B cell (primary cell): ENCODE measurements around the gene ONECUT3. TPM values are rescaled to one million over a fixed set of nuclear protein-coding genes. Genes with fewer than 3 reads are reported as not detected.

Experiments
- ATAC-seq: fragments of 200-7000 bp; cut with Tn5 transposase; one replicate; pipeline ENCODE4 v1.10.0; 2021; ENCODE audit warnings: low read depth, mild to moderate bottlenecking, moderate number of reproducible peaks, moderate library complexity
- CTCF ChIA-PET: fragments of 350-600 bp; sonication (Branson Sonifier 250); formaldehyde crosslinking; loops from one replicate; lab custom pipeline; 2021; ENCODE audit warnings: antibody characterized with exemption, inconsistent platforms; lab: Charles Lee
- POLR2A ChIA-PET: fragments of 350-600 bp; sonication (Branson Sonifier 250); formaldehyde crosslinking; loops from one replicate; lab custom pipeline; 2021; ENCODE audit warnings: antibody characterized with exemption; lab: Charles Lee
- DNase-seq: peaks from one replicate; pipeline ENCODE4 v3.0.0; 2013
- H2AFZ ChIP-seq: 2 replicates; pipeline ENCODE4 v1.6.1; 2012; ENCODE audit warnings: mild to moderate bottlenecking, low read depth, low read length; ENCODE audit not compliant: insufficient read depth, poor library complexity, severe bottlenecking
- H3K27ac ChIP-seq, 2 donors: 1 replicate in 1 of 2; 2 replicates in 1 of 2; pipeline ENCODE4 v1.5.1; 2012 to 2013; ENCODE audit warnings: low read length in 2 of 2, mild to moderate bottlenecking in 2 of 2, moderate library complexity in 1 of 2
- H3K27me3 ChIP-seq, 4 experiments: fragments of 200-600 bp in 1 of 4; sonication (generic) in 1 of 4; replicated peaks in 1 of 4; 1 replicate in 2 of 4; 2 replicates in 2 of 4; pipeline versions ENCODE4 v1.6.1 to v1.7.0; 2013 to 2016; ENCODE audit warnings: low read length in 3 of 4, mild to moderate bottlenecking in 2 of 4, mixed read lengths in 1 of 4, moderate library complexity in 1 of 4; ENCODE audit not compliant: insufficient read depth in 4 of 4, control insufficient read depth in 3 of 4; ENCODE audit errors: control extremely low read depth in 1 of 4
- H3K36me3 ChIP-seq, 2 experiments: replicated peaks in 1 of 2; 1 replicate in 1 of 2; 2 replicates in 1 of 2; pipeline versions ENCODE4 v1.6.1 to v1.7.1; 2013; ENCODE audit warnings: low read length in 1 of 2; ENCODE audit not compliant: insufficient read depth in 2 of 2, control insufficient read depth in 1 of 2; ENCODE audit errors: control extremely low read depth in 1 of 2, extremely low read depth in 1 of 2
- H3K4me1 ChIP-seq, 2 donors: fragments of 200-600 bp in 1 of 2; sonication (generic) in 1 of 2; 1 replicate in 1 of 2; 2 replicates in 1 of 2; pipeline versions ENCODE4 v1.5.1 to v1.6.1; 2013 to 2017; ENCODE audit warnings: low read length in 2 of 2; ENCODE audit not compliant: control insufficient read depth in 2 of 2, insufficient read depth in 2 of 2
- H3K4me2 ChIP-seq: replicated peaks from 2 replicates; pipeline ENCODE3; 2012; ENCODE audit warnings: mild to moderate bottlenecking, low read depth, low read length; ENCODE audit not compliant: poor library complexity, severe bottlenecking
- H3K4me3 ChIP-seq, 5 experiments: fragments of 200-600 bp in 1 of 5; sonication (generic) in 1 of 5; 1 replicate in 3 of 5; 2 replicates in 2 of 5; pipeline versions ENCODE4 v1.5.1 to v1.7.0; 2011 to 2016; ENCODE audit warnings: low read length in 4 of 5, mild to moderate bottlenecking in 4 of 5, low read depth in 2 of 5, control low read depth in 1 of 5, moderate library complexity in 1 of 5; ENCODE audit not compliant: insufficient read depth in 1 of 5; ENCODE audit errors: control extremely low read depth in 1 of 5, extremely low read depth in 1 of 5
- H3K79me2 ChIP-seq: fragments of 200-600 bp; sonication (generic); one replicate; pipeline ENCODE4 v1.6.0; 2016; ENCODE audit warnings: low read length; ENCODE audit not compliant: control insufficient read depth, insufficient read depth
- H3K9ac ChIP-seq: fragments of 200-600 bp; sonication (generic); 2 replicates; pipeline ENCODE4 v1.6.1; 2017; ENCODE audit warnings: mild to moderate bottlenecking, low read length, moderate library complexity
- H3K9me3 ChIP-seq, 3 donors: one replicate each; pipeline versions ENCODE4 v1.6.1 to v1.7.1; 2013; ENCODE audit warnings: low read length in 2 of 3; ENCODE audit not compliant: control insufficient read depth in 2 of 3, insufficient read depth in 1 of 3; ENCODE audit errors: control extremely low read depth in 1 of 3
- H4K20me1 ChIP-seq: 2 replicates; pipeline ENCODE4 v1.6.0; 2012; ENCODE audit warnings: mild to moderate bottlenecking, low read length; ENCODE audit not compliant: insufficient read depth, control insufficient read depth, poor library complexity, severe bottlenecking
- H3K27ac Mint-ChIP-seq: one replicate; pipeline ENCODE4 v1.8.0; 2021; ENCODE audit warnings: mixed read lengths
- H3K27me3 Mint-ChIP-seq: one replicate; pipeline ENCODE4 v1.8.0; 2021; ENCODE audit warnings: mixed read lengths
- H3K4me1 Mint-ChIP-seq: one replicate; pipeline ENCODE4 v1.8.0; 2021; ENCODE audit warnings: mixed read lengths
- H3K4me3 Mint-ChIP-seq: one replicate; pipeline ENCODE4 v1.8.0; 2021; ENCODE audit warnings: mixed read lengths
- H3K9me3 Mint-ChIP-seq: one replicate; pipeline ENCODE4 v1.8.0; 2022; ENCODE audit warnings: mixed read lengths; ENCODE audit not compliant: insufficient read depth
- EZH2 ChIP-seq: IDR thresholded peaks from 2 replicates; pipeline ENCODE4 v1.6.1; 2012; ENCODE audit warnings: borderline replicate concordance, low read depth, mild to moderate bottlenecking, moderate library complexity, low read length; ENCODE audit not compliant: insufficient read depth, poor library complexity, severe bottlenecking
- WGBS: methylation state at CpG from one replicate; pipeline ENCODE4 v1.1.5; 2013; ENCODE audit warnings: missing lambda C conversion rate; ENCODE audit not compliant: insufficient coverage; 5-methylcytosine and 5-hydroxymethylcytosine counted together
- intact Hi-C: fragments of 100-400 bp; cut with micrococcal nuclease; formaldehyde crosslinking; loops from one replicate; pipeline ENCODE4 v1.10.0; 2022
- polyA plus RNA-seq: library from polyadenylated mRNA; depleted of rRNA; stranded (reverse); fragments of >200 nt; gene quantifications from 2 replicates; pipeline ENCODE4 v1.2.3, GENCODE V29; 2012
- total RNA-seq, 2 donors: library from RNA; stranded (reverse); fragments of 120-200 nt in 1 of 2; gene quantifications; 1 replicate in 1 of 2; 2 replicates in 1 of 2; pipeline versions ENCODE4 v1.2.3 to v1.2.4, GENCODE V29; 2013 to 2022
- TF ChIP-seq, protein P1 (sequence below): fragments of 200-600 bp; IDR thresholded peaks from one replicate; pipeline ENCODE4 v1.8.0; 2022; ENCODE audit warnings: antibody characterized with exemption, mild to moderate bottlenecking

Gene ONECUT3
- total and polyA plus RNA-seq, 2 donors (not counting 1 experiment from before 2014, with no cell fraction given) = not detected

DNA sequence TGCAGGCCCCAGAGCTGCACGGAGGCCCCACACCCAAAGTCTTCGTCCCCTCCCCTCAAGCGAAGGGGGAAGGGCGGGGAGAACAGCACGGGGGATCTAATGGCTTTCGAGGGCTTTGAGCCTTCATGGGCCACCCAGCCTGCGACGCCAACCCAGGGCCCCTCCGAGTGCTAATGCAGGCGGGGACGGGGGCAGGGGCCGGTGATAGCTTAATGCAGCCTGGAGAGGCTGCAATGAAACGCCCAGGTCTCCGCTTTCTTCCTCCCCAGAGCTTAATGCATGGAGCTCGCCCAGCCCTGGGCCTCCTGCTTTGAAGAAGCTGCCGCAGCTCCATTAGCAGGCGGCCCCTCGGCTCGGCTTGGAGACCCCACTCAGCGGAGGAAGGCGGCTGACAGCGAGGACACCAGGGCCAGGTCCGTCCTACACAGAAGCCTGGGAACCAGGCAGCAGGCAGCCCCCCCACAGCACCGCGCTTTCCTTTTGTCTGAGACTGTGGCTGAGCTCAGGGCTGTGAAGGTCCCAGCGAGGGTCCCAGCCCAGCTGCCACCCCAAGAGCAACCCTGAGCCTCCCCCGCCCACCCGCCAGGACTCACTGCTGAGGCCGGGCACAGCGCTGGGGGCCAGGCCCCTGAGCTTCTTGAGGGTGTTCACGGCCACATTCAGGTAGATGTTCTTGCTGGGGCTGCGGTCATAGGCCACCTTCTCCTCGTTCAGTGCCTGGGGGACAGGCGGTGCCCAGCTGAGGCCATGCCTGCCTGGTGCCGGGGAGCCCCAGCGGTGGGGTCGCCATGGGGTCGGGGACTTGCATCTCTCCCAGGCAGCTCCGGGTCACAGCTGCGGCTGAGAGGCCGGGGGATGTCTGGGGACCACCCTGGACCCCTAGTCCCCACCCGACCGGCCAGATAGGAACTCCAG lies 66.3 kb downstream of the ONECUT3 start:
- Histone ChIP-seq H3K4me3 (no peak overlapping the region), H3K36me3 (peaks cover 0 to 80% of the 10 kb centered on the region in 2 experiments), H3K79me2 (peaks cover 28% of the 10 kb centered on the region), H3K27me3 (no peaks in the 10 kb centered on the region), H3K9ac (no peak overlapping the region), H4K20me1 (peaks cover 64% of the 10 kb centered on the region), H3K9me3 (no peaks in the 10 kb centered on the region), H3K4me1 (no peaks in the 10 kb centered on the region), H3K27ac (no peak overlapping the region), H2AFZ (no peak overlapping the region), H3K4me2 (no peak overlapping the region)
- Mint-ChIP-seq H3K9me3 (no peaks in the 10 kb centered on the region), H3K4me1 (no peaks in the 10 kb centered on the region), H3K27me3 (no peaks in the 10 kb centered on the region), H3K27ac (no peak overlapping the region), H3K4me3 (no peak overlapping the region)
- ChIA-PET CTCF (interaction anchor here (0.7 to 1.0 kb wide), 2 partner anchors 139 to 369 kb away, joined by 3 to 5 read pairs; no protein-coding TSS in a partner anchor), POLR2A (interaction anchor here (0.6 kb wide), 2 partner anchors 920 to 962 kb away, joined by 3 to 12 read pairs; no protein-coding TSS in a partner anchor)
- DNase-seq (no peak), ATAC-seq (no peak)
- TF ChIP-seq, protein P1, sequence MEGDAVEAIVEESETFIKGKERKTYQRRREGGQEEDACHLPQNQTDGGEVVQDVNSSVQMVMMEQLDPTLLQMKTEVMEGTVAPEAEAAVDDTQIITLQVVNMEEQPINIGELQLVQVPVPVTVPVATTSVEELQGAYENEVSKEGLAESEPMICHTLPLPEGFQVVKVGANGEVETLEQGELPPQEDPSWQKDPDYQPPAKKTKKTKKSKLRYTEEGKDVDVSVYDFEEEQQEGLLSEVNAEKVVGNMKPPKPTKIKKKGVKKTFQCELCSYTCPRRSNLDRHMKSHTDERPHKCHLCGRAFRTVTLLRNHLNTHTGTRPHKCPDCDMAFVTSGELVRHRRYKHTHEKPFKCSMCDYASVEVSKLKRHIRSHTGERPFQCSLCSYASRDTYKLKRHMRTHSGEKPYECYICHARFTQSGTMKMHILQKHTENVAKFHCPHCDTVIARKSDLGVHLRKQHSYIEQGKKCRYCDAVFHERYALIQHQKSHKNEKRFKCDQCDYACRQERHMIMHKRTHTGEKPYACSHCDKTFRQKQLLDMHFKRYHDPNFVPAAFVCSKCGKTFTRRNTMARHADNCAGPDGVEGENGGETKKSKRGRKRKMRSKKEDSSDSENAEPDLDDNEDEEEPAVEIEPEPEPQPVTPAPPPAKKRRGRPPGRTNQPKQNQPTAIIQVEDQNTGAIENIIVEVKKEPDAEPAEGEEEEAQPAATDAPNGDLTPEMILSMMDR = no peak
- intact Hi-C loops = no loop called here
- 97% methylated on average over 43 of the region's 43 CpGs for WGBS

DNA sequence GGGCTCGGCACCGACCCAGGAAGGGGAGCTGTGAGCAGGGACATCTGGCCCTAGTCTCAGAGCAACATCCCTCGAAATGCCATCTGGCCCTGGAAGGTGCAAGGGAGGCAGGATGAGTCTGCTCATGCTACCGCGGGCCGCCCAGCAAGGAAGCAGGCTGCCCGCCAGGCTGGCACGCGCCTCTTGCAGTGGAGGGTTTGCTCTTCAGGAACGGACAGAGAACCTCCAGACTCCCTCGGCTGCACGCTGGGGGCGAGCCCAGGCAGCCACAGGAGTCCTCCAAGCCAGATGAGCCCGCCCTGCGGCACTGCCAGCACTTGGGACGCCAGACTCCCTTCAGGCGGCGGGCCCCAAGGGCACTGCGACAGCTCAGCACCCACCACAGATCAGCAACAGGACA lies 68.9 kb downstream of the ONECUT3 start:
- no peaks in the 10 kb centered on the region for H3K27me3 Mint-ChIP-seq

More for the DNA sequence above, 68.9 kb downstream of the ONECUT3 start:
- H3K9me3 Mint-ChIP-seq = no peaks in the 10 kb centered on the region
- Histone ChIP-seq H3K79me2 (peaks cover 42% of the 10 kb centered on the region), H3K4me3 (no peak overlapping the region), H3K36me3 (peaks cover 0 to 76% of the 10 kb centered on the region in 2 experiments), H3K27me3 (no peaks in the 10 kb centered on the region), H2AFZ (no peak overlapping the region), H3K4me2 (no peak overlapping the region), H3K27ac (no peak overlapping the region), H3K4me1 (peaks cover 0 to 10% of the 10 kb centered on the region in 2 donors), H4K20me1 (peaks cover 80% of the 10 kb centered on the region), H3K9me3 (no peaks in the 10 kb centered on the region), H3K9ac (no peak overlapping the region)
- no peak overlapping the region for H3K27ac Mint-ChIP-seq
- H3K4me3 Mint-ChIP-seq = no peak overlapping the region
- intact Hi-C loops = no loop called here
- ChIA-PET CTCF (no interaction called here), POLR2A (no interaction called here)
- WGBS = 97% methylated on average over 19 of the region's 19 CpGs
- no peak for TF ChIP-seq EZH2
- TF ChIP-seq, protein P1 = no peak
- peaks cover 4% of the 10 kb centered on the region for H3K4me1 Mint-ChIP-seq
- ATAC-seq (no peak), DNase-seq (no peak)
